ENCODE data around the gene SERPINA1.

Gene SERPINA1

DNA sequence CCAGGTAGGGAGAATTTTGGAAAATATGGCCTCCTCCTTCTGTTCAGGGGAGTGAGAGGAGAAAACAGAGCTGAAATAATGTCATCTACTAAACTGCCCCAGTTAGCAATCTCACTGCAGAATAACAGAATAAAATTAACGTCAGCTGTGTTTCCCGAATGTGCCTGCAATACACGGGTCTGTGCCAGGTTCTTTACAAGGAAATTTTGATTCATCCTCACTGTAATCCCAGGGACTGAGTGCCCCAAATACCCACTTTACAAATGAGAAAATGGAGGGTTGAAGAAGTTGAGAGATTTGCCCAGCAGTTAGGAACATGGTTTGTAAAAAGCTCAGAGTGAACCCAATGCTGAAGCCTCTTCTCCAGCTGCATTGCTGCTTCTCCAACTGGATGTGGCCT lies 44.0 kb downstream of the SERPINA1 start:
- DNase-seq: no peak

DNA sequence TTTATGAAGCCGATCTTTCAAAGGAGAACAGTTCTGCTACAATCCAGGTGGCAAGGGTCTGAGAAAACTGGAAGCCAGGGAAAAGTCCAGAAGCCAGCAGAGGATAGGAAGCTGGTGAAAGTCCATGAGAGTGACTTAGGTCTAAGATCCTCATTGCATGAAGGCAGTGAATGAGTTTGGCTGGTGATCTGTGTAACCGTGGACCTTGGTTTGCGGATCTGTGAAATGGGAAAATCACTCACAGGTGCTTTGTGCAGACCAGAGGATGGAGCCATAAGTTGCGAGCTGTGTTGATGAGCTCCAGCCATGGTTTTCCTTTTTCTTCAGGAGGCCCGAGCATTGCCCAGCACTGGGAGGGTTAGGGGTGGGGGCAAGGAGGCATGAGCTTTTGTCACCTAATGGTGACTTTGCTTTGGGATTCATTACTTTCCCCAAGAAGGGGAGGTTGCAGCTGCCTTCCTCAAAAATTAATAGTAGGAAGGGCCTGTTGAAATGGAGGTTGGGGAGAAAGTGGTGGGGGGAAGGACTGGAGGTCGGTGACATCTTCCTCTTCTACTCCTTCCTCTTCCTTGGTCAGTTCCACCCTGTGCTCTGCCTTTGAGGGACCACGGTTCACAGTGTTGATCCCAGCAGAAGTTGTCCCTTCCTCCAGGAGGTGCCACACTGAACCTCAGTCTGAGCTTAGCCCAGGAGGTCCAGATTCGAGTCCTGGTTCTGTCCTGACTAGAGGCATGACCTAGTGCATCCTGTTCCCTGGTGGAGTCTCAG lies 45.0 kb downstream of the SERPINA1 start:
- DNase-seq: no peak

DNA sequence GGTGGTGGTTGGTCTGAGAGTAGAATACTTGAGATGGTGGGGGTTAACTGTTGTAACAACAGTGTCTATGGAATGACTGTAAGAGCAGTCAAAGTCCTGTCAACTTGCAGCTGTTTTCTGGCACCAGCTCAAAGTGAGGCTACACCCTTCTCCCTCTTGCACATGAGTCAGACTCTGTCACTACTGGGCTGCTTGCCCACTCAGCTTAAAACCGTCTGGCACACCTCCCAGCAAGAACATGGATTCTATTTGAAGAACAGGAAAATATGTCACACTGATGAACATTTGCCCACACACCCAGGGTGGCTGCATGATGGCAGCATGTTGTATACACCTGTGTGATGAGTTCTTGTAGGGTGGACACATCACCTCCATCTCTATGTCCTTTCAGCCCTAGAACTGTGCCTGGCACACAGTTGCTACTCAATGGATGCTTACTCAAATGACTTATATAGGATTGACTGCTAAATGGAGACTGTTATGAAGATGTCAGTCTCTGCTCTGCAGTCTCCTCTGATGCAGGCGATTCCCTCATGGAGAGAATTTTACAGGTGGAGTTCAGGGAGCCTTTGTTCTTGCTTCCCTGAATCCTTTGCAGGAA lies 46.0 kb downstream of the SERPINA1 start:
- DNase-seq: no peak

DNA sequence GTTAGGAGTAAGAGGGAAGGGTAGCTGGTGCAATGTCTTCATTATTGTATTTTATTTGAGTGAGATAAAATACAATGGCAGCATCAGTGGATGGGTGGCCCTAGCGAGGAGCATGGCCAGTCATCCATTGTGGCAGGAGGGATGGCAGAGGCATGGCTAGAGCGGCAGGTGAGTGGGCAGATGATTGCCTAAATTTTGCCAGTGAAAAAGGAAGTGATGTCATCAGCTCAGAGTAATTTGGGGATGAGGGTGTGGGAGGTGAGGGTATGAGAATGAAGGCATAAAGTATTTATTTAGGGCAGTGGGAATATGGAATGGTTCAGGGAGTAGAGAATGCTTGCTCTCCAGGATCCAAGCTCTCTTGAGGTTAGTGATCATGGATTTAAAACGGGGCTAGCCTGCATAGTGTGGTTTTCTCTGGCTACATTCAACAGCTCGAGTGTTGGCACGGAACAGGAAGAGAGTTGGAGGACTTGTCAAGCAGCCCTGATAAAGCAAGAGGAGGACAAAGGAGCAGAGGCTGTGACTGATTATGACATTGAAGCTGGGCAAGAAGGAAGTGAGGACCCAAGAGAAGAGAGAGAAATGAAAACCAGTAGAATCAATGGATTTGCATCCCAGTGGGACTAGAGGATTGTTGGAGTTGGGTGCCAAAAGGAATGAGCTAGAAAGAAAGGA lies 46.6 kb downstream of the SERPINA1 start:
- no peak for DNase-seq

DNA sequence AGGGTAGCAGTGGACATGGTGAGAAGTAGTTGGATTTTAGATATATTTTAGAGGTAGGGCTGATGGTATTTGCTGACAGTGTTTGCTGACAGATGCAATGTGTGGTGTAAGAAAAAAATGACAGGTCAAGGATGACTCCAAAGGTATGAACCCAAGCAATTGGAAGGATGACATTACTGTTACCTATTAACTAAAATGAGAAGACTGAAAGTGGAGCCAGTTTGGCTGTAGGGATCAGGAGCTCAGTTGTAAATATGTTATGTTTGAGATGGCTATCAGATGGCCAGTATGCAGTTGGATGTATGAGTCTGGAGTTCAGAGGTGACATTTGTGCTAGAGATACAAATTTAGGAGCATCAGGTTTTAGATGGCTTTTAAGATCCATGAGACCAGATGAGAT lies 47.9 kb downstream of the SERPINA1 start:
- no peak for DNase-seq

DNA sequence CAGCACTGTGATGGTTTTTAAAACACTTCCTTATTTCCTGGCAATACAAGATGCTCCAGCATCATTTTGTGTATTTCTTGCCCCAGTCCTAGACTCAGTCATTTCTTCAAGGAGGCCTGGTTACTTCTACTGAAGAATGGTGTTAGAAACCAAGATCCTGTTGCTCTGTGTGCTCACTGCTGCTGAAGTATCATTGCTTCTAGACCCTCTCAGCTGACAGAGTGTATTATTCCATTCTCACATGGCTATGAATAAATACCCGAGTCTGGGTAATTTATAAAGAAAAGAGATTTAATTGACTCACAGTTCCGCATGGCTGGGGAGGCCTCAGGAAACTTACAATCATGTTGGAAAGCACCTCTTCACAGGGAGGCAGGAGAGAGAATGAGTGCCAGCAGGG lies 50.4 kb downstream of the SERPINA1 start:
- DNase-seq: no peak

DNA sequence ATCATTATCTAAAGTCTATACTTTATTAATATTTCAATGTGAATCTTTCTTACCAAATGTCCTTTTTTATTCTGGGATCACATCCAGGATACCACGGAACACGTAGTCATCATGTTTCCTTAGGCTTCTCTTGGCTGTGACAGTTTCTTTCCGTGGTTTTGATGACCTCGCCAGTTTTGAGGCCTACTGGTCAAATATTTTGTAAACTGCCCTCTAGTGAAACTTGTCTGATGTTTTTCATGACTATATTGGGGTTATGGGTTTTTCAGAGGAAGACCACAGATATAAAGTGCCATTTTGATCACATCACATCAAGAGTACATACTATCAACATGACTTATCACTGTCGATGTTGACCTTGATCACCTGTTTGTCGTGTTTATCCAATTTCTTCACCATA lies 51.1 kb downstream of the SERPINA1 start:
- no peak for DNase-seq

DNA sequence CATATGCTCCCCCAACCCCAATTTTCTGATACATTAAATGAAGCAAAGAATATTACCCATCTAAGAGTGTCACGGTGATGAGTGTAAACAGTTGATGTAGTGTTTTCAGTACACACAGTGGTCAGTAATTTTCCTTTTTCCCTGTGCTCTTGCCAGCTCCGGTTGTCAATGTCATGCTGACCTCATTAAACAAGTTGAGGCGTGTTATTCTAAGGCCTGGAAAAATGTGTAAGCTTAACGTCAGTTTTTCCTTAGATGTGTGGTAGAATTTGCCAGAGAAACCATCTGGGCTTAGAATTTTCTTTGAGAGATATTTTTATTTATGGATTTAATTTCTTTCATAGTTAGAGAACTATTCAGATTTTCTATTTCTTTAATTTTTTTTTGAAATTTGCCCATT lies 53.5 kb downstream of the SERPINA1 start:
- no peak for DNase-seq

DNA sequence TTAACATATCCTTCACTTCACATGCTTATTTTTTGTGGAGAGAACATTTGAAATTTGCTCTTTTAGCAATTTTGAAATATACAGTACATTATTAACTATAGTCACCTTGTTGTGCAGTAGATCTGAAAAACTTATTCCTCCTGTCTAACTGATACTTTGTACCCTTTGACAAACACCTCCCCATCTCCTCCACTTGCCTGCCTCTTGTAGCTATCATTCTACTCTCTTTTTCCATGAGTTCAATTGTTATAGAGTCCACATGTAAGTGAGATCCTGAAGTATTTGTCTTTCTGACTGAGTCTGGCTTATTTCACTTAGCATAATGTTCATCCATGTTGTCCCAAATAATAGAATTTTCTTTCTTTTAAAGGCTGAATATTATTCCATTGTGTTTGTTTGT lies 55.8 kb downstream of the SERPINA1 start:
- DNase-seq: no peak

DNA sequence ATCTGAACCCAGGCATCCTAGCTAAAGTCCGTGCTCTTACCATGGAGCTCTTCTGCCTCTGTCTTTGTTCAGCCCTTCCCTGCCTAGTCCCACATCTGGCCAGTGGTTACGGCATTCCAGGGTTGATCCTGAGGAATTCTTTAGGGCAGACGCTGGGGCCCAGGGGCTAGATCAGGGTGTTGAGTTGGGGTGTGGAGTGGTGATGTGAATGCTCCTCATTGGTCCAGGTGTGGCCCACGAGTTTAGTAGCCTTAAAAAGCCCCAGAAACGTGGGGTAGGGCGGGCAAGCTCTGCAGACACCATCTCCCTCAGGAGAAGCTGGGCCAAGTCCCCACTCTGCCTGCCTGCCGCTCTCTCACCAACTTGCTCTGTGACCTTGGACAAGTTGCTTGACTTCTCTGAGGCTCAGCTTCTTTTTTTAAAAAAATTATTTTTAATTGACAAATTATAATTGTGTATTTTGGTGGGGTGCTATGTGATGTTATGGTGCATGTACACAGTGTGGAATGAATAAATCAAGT lies 56.3 kb downstream of the SERPINA1 start:
- no peak for DNase-seq

DNA sequence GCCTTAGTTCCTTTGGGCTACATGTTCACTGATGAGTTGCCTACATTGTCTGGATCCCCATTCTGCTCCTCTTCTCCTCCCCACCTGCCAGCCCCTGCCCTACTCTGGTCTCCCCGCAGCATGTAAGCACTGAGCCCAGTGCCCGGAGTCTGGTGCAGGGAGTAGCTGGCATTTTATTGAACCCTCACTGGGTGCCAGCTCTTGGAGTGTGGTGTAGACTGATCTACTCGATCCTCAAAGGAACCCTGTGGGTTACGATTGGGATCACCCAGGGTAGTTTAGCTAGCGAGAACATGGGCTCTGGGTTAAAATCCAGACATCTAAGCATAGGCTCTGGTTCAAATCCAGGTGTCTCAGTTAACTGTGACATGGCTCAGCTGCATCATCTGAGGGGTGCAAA lies 56.9 kb downstream of the SERPINA1 start:
- no peak for DNase-seq

DNA sequence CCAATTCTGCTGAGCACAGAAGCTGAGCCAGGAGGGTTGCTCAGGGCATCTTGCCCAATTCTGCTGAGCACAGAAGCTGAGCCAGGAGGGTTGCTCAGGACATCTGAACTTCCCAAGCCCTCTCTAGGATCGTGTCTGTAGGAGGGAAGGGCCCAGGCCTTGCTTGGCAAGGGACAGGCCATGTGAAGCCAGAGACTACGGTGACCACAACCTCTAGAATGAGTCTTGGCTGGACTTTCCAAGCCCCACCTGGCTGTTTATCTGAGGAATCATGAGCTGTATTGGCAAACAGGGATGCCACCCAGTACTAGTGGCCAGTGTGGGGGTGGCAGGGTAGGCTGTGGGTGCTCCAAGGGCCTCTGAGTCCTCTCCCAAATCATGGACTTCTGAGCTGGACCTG lies 57.5 kb downstream of the SERPINA1 start:
- DNase-seq: no peak

DNA sequence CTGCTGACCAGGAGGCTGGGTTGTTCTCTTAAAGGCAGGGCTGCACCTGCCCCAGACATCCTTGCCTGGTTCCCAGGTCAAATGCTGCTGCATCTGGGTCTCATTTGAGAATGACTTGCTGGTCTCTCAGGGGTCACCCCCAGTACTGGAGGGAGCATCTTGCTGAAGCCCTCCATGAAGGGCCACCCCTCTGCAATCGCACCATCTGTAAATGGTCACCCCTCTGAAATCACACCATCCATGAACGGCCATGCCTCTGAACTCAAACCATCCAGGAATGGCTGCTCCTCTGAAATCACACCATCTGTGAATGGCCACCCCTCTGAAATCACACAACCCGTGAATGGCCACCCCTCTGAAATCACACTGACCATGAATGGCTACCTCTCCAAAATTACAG lies 58.0 kb downstream of the SERPINA1 start:
- DNase-seq: no peak

DNA sequence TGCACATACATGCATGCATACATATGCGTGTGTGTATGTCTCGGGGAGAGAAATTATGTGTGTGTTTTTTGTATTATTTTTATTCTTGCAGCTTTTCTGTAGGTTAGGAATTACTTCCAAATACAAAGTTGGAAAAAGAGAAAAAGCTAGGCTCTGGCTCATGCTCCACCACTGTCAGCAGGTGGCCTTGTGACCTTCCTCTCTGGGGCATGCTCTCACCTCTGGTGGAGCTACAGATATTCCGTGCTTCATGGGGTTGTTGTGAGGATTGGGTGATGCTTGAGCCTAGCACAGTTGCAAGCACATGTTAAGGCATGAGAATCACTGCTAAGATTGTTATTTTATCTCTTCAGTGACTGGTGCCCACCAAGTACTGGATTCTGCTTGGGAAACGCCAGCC lies 58.5 kb downstream of the SERPINA1 start:
- DNase-seq: no peak

DNA sequence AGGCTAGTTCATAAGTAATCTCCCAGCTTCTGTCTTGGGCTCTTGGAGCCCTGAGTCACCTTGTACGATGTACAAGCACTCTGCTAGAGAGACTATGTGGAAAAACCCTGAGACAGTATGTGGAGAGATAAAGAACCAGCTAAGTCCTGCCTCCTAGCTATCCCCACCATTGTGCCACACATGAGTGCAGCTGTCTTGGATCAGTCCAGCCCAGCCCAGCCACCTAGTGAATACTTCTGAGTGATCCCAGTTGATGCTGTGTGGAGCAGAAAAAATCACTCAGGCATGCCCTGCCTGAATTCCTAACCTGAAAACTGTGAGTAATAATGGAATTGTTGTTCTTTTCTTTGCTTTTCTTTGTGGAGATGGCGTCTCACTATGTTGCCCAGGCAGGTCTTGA lies 60.2 kb downstream of the SERPINA1 start:
- no peak for DNase-seq
